Measurements from ENCODE around the gene SPRYD3.
"Not testable (repeated sequence)": the region's sequence is repeated elsewhere in the genome, so short reads cannot be mapped to it uniquely, and the experiment has no call there.

DNA sequence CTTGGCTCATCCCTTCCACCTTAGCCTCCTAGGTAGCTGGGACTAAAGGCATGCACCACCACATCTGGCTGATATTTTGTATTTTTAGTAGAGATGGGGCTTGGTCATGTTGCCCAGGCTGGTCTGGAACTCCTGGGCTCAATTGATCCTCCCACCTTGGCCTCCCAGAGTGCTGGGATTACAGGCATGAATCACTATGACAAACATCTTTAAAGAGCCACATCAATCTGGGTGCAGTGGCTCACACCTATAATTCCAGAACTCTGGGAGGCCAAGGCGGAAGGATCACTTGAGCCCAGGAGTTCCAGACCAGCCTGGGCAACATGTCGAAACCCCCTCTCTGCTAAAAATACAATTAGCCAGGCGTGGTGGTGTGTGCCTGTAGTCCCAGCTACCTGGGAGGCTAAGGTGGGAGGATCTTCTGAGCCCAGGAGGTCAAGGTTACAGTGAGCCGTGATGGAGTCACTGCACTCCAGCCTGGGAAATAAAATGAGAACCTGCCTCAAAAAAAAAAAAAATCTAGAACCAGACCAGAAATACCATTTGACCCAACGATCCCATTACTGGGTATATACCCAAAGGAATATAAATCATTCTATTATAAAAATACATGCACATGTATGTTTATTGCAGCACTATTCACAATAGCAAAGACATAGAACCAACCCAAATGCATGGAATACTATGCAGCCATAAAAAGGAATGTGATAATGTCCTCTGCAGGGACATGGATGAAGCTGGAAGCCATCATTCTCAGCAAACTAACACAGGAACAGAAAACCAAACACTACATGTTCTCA is 15.8 kb upstream of the SPRYD3 start:
- not testable (repeated sequence) for TF ChIP-seq SNAI2 (CRISPR knock-in tag; IDR thresholded peaks at IDR 0.05); BACH2 (CRISPR knock-in tag; IDR thresholded peaks at IDR 0.05; ENCODE audit: borderline replicate concordance); ARNTL (CRISPR knock-in tag; IDR thresholded peaks at IDR 0.05; ENCODE audit: borderline replicate concordance, low read depth)

Measured in SK-N-SH treated with all-trans-retinoic acid at 6 μM for 48 hours (cell line).